Thyroid gland (tissue), 4 donors: ENCODE data around the gene TMCO2. TPM values are rescaled to one million over a fixed set of nuclear protein-coding genes. Genes with fewer than 3 reads are reported as not detected.

Experiments used
- DNase-seq, 2 donors: peaks; one replicate each; pipeline ENCODE4 v3.0.0-alpha.2; 2019
- H3K27ac ChIP-seq, 3 donors: fragments of 200-600 bp; sonication (generic); 1 replicate in 2 of 3; 2 replicates in 1 of 3; pipeline ENCODE4 v1.5.1; 2016 to 2019; ENCODE audit warnings: mild to moderate bottlenecking in 1 of 3, moderate library complexity in 1 of 3
- H3K27me3 ChIP-seq: fragments of 200-600 bp; sonication (generic); one replicate; pipeline ENCODE4 v1.5.1; 2019
- H3K36me3 ChIP-seq, 2 donors: fragments of 200-600 bp; sonication (generic); one replicate each; pipeline ENCODE4 v1.5.1; 2016 to 2019
- H3K4me1 ChIP-seq, 2 donors: fragments of 200-600 bp; sonication (generic); one replicate each; pipeline ENCODE4 v1.5.1; 2017 to 2019
- H3K4me3 ChIP-seq, 3 donors: fragments of 200-600 bp; sonication (generic); replicated peaks in 1 of 3; 1 replicate in 2 of 3; 2 replicates in 1 of 3; pipeline ENCODE4 v1.5.1; 2016; ENCODE audit warnings: mild to moderate bottlenecking in 1 of 3
- H3K9me3 ChIP-seq: fragments of 200-600 bp; sonication (generic); one replicate; pipeline ENCODE4 v1.5.1; 2017
- POLR2A ChIP-seq, 2 donors: fragments of 450-650 bp; IDR thresholded peaks; one replicate each; pipeline ENCODE4 v1.6.1; 2017; ENCODE audit warnings: antibody characterized with exemption in 2 of 2, mild to moderate bottlenecking in 2 of 2, moderate library complexity in 1 of 2
- WGBS, 2 donors: methylation state at CpG; one replicate each; pipeline ENCODE4 v1.1.5; 2017; 5-methylcytosine and 5-hydroxymethylcytosine counted together
- intact Hi-C: fragments of 100-400 bp; cut with DNase I; formaldehyde crosslinking; loops from one replicate; pipeline ENCODE4 v1.15.1; 2023
- total RNA-seq, 4 donors: library from RNA; depleted of rRNA; stranded (reverse); fragments of >200 nt; gene quantifications; one replicate each; pipeline ENCODE4 v1.2.3, GENCODE V29; 2016
- TF ChIP-seq, protein P1 (sequence below), 6 experiments: fragments of 200-600 bp in 3 of 6; fragments of 450-650 bp in 3 of 6; sonication (generic) in 3 of 6; IDR thresholded peaks; one replicate each; pipeline ENCODE4 v1.5.1; 2016 to 2019; ENCODE audit warnings: antibody characterized with exemption in 6 of 6, mild to moderate bottlenecking in 2 of 6, inconsistent platforms in 1 of 6, moderate library complexity in 1 of 6

The TMCO2 gene
- total RNA-seq, 4 donors from 2014 or later: not detected

DNA sequence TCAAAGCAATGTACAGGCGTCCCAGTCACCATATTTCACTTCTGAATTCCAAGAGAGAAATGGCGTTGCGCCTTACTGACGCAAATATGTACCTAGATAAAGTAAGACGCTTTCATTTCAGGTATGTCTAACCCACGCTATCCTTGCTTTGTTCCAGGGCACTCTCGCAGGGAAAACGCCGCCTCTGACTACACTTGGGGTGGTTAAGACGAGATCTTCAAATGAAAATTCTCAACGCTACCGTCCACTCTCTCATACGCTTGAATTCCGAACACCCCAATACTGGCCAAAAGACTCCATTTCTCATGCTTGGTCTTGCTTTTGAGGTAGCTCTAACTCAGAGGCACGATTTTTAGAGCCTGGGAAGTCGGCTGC lies 9.6 kb downstream of the TMCO2 start:
- 1% methylated on average over 9 to 16 of the region's 16 CpGs for WGBS, 2 donors
- peak overlapping the region; percentile 42 to 90 (median 66) for H3K4me3 ChIP-seq

DNA sequence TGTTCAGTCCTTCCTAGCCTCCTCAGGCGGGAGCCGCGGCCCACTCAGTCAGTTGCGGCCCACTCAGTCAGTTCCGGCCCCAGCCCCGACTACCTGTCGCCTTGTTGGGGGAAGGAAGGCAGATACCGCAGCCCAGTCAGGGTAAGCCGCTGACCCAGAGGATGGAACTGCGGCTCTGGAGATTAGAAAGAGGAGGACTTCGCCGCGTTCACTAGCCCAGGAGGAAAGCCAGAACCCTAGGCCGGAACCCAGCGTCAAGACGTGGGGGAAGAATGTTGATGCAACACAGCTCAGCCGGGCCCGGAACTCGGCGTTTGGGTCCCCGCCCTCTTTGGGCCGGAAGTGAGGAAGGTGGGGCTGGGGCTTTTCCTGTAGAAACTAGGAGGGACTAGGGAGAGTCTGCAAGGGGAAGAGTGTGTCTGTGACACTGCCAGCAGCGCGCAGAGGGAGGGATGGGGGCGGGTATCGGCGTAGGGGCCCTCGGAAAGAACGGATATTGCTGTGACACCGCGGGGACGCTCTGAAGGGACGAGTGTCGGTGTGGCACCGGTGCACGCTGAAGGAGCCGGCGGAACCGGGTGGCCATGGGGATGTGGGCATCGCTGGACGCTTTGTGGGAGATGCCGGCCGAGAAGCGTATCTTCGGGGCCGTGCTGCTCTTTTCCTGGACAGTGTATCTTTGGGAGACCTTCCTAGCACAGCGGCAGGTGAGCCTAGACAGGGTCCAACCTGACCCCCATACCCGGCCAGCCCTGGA lies 10.1 kb downstream of the TMCO2 start, which contains the start of gene ZMPSTE24:
Gene ZMPSTE24 (plus strand): TSS at position 549 of the 757 bp plus-strand sequence. CDS start 36 bp downstream, at position 585.
- H3K4me1 ChIP-seq: peaks cover 7 to 21% of the 10 kb centered on the region in 2 donors
- peak; percentile 96 for DNase-seq
- TF ChIP-seq, protein P1, sequence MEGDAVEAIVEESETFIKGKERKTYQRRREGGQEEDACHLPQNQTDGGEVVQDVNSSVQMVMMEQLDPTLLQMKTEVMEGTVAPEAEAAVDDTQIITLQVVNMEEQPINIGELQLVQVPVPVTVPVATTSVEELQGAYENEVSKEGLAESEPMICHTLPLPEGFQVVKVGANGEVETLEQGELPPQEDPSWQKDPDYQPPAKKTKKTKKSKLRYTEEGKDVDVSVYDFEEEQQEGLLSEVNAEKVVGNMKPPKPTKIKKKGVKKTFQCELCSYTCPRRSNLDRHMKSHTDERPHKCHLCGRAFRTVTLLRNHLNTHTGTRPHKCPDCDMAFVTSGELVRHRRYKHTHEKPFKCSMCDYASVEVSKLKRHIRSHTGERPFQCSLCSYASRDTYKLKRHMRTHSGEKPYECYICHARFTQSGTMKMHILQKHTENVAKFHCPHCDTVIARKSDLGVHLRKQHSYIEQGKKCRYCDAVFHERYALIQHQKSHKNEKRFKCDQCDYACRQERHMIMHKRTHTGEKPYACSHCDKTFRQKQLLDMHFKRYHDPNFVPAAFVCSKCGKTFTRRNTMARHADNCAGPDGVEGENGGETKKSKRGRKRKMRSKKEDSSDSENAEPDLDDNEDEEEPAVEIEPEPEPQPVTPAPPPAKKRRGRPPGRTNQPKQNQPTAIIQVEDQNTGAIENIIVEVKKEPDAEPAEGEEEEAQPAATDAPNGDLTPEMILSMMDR (IDR thresholded peaks at IDR 0.05): peak in 1 of 6 experiments; percentile 16
- peak in 1 of 2 donors; percentile 62 for TF ChIP-seq POLR2A (IDR thresholded peaks at IDR 0.05)
- no peaks in the 10 kb centered on the region for H3K9me3 ChIP-seq
- H3K27ac ChIP-seq: peak within 1 kb of the TSS; percentile 92 to 94 (median 92)
- intact Hi-C loops: no loop called here
- 1% methylated on average over 41 to 42 of the region's 48 CpGs for WGBS, 2 donors
- H3K27me3 ChIP-seq: no peaks in the 10 kb centered on the region
- peak within 1 kb of the TSS; percentile 59 to 90 (median 66) for H3K4me3 ChIP-seq
- peaks cover 9 to 19% of the 10 kb centered on the region in 2 donors for H3K36me3 ChIP-seq

More for the DNA sequence above, 9.6 kb downstream of the TMCO2 start:
- H3K27me3 ChIP-seq: no peaks in the 10 kb centered on the region
- DNase-seq: peak in 1 of 2 donors; percentile 9
- peaks cover 7 to 21% of the 10 kb centered on the region in 2 donors for H3K4me1 ChIP-seq
- peaks cover 9 to 16% of the 10 kb centered on the region in 2 donors for H3K36me3 ChIP-seq
- no peaks in the 10 kb centered on the region for H3K9me3 ChIP-seq
- TF ChIP-seq POLR2A (IDR thresholded peaks at IDR 0.05): no peak
- TF ChIP-seq, protein P1 (IDR thresholded peaks at IDR 0.05): no peak
- intact Hi-C loops: no loop called here
- peak overlapping the region; percentile 92 to 94 (median 92) for H3K27ac ChIP-seq

DNA sequence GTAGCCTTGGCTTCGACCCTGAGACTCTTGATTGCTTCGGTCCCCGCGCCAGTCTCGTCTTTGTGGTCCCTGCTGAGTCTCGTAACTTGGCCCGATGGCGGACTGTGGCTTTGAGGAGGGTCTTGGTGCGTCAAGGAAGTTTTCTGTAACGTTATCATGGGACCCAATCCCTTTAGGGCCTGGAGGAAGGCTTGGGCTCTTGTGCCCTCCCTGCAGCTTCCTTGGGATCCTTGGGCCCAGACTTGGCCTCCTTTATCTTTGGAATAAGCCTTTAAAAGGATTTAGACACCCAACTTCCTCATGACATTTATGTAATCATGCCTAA lies 10.7 kb downstream of the TMCO2 start:
- peak overlapping the region; percentile 59 to 88 (median 66) for H3K4me3 ChIP-seq
- H3K36me3 ChIP-seq: peaks cover 9 to 21% of the 10 kb centered on the region in 2 donors
- H3K27ac ChIP-seq: peak overlapping the region in 2 of 3 donors; percentile 67 to 92
- no peak for DNase-seq
- intact Hi-C loops: no loop called here
- H3K9me3 ChIP-seq: no peaks in the 10 kb centered on the region
- TF ChIP-seq POLR2A (IDR thresholded peaks at IDR 0.05): no peak
- TF ChIP-seq, protein P1 (IDR thresholded peaks at IDR 0.05): no peak
- WGBS, 2 donors: 0% methylated on average over 3 to 10 of the region's 10 CpGs
- H3K4me1 ChIP-seq: peaks cover 7 to 21% of the 10 kb centered on the region in 2 donors
- no peaks in the 10 kb centered on the region for H3K27me3 ChIP-seq

DNA sequence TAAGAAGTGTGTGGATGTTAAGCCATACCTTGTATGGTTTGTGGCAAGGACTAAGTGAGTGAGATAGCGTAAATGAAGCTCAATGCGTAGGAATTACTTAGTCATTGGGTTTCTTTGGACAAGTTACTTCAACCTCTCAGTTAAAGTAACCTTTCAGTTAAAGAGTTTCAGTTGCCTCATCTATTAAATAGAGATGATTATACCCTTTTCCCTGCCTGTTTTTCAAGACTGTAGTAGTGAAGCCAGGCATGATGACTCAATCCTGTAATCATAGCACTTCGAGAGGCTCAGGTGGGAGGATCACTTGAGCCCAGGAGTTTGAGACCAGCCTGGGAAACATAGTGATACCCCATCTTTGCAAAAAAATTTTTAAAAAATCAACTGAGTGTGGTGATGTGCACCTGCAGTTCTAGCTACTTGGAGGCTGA lies 16.6 kb downstream of the TMCO2 start:
- intact Hi-C loops: no loop called here
- H3K36me3 ChIP-seq: peaks cover 11 to 35% of the 10 kb centered on the region in 2 donors
- no peak for DNase-seq
- no peak overlapping the region for H3K4me3 ChIP-seq
- H3K9me3 ChIP-seq: no peaks in the 10 kb centered on the region
- TF ChIP-seq, protein P1 (IDR thresholded peaks at IDR 0.05): no peak
- H3K27ac ChIP-seq: no peak overlapping the region
- H3K4me1 ChIP-seq: peaks cover 5 to 15% of the 10 kb centered on the region in 2 donors
- no peaks in the 10 kb centered on the region for H3K27me3 ChIP-seq
- 90 to 92% methylated on average over 3 of the region's 3 CpGs for WGBS, 2 donors

DNA sequence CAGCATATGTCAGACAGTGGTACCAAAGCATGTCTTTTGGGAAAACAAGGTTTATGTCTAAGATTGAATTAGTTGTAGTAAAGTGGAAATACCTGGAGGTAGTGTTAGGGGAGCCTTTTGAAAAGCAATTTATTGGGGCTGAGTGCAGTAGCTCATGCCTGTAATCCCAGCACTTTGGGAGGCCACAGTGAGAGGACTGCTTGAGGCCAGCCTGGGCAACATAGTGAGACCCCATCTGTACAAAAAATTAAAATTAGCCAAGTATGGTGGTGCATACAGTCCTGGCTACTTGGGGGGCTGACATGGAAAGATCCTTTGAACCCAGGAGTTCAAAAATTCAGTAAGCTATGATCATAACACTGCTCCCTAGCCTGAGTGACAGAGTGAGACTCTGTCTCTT lies 17.6 kb downstream of the TMCO2 start:
- no peaks in the 10 kb centered on the region for H3K27me3 ChIP-seq
- H3K36me3 ChIP-seq: peaks cover 16 to 42% of the 10 kb centered on the region in 2 donors
- TF ChIP-seq POLR2A (IDR thresholded peaks at IDR 0.05): no peak
- no peak overlapping the region for H3K27ac ChIP-seq
- no peak overlapping the region for H3K4me3 ChIP-seq
- H3K4me1 ChIP-seq: peaks cover 5 to 12% of the 10 kb centered on the region in 2 donors
- no peak for DNase-seq
- H3K9me3 ChIP-seq: no peaks in the 10 kb centered on the region
- intact Hi-C loops: no loop called here
